SK-N-SH (cell line): ENCODE results near the gene OR6C76.

Experiments used
- CHD2 ChIP-seq: fragments of 150-350 bp; IDR thresholded peaks from 2 replicates; pipeline ENCODE4 v1.6.1; 2018; ENCODE audit warnings: low read length; ENCODE audit not compliant: partially characterized antibody
- EZH2phosphoT487 ChIP-seq: fragments of 200-600 bp; sonication (generic); IDR thresholded peaks from 2 replicates; pipeline ENCODE4 v1.6.1; 2017; ENCODE audit warnings: low read depth, mixed run types, mild to moderate bottlenecking, antibody characterized with exemption, moderate library complexity, borderline replicate concordance
- GABPA ChIP-seq: IDR thresholded peaks from 2 replicates; pipeline ENCODE4 v1.4.0; 2012; ENCODE audit warnings: low read depth, mild to moderate bottlenecking
- POLR2AphosphoS5 ChIP-seq: IDR thresholded peaks from 2 replicates; pipeline ENCODE4 v1.6.1; 2012; ENCODE audit warnings: low read depth, low read length
- RAD21 ChIP-seq: IDR thresholded peaks from 2 replicates; pipeline ENCODE4 v1.6.1; 2012; ENCODE audit warnings: mild to moderate bottlenecking, low read length
- TAF1 ChIP-seq: IDR thresholded peaks from 2 replicates; pipeline ENCODE4 v1.6.1; 2012; ENCODE audit warnings: low read depth, mild to moderate bottlenecking, low read length, moderate library complexity, borderline replicate concordance
- TCF12 ChIP-seq: IDR thresholded peaks from 2 replicates; pipeline ENCODE4 v1.4.0; 2012
- TEAD4 ChIP-seq: IDR thresholded peaks from 2 replicates; pipeline ENCODE4 v1.4.0; 2012; ENCODE audit warnings: mild to moderate bottlenecking, borderline replicate concordance; ENCODE audit not compliant: insufficient read depth
- YY1 ChIP-seq: IDR thresholded peaks from 2 replicates; pipeline ENCODE4 v1.4.0; 2012; ENCODE audit warnings: low read depth, mild to moderate bottlenecking
- TF ChIP-seq, protein P1 (sequence below): fragments of 200-600 bp; sonication (generic); IDR thresholded peaks from 2 replicates; pipeline ENCODE4 v1.6.1; 2017; ENCODE audit warnings: antibody characterized with exemption, mild to moderate bottlenecking, moderate library complexity

DNA sequence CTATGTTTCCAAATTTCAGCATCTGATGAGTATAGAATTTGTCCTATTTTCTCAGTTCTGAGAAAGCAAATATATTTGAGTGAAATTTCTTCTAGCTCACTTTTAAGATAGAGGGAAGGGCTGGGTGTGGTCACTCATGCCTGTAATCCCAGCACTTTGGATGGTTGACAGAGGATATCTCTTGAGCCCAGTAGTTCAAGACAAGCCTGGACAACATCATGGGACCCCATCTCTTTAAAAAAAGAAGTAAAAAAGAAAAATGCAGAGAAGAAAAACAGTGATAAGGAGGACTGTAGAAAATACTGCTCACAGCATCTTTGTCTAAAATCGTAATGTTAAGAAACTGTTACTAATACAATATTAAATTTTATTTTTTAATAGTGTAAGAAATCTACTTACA is 46.2 kb downstream of the OR6C76 start:
- no peak for TF ChIP-seq EZH2phosphoT487
- TF ChIP-seq, protein P1, sequence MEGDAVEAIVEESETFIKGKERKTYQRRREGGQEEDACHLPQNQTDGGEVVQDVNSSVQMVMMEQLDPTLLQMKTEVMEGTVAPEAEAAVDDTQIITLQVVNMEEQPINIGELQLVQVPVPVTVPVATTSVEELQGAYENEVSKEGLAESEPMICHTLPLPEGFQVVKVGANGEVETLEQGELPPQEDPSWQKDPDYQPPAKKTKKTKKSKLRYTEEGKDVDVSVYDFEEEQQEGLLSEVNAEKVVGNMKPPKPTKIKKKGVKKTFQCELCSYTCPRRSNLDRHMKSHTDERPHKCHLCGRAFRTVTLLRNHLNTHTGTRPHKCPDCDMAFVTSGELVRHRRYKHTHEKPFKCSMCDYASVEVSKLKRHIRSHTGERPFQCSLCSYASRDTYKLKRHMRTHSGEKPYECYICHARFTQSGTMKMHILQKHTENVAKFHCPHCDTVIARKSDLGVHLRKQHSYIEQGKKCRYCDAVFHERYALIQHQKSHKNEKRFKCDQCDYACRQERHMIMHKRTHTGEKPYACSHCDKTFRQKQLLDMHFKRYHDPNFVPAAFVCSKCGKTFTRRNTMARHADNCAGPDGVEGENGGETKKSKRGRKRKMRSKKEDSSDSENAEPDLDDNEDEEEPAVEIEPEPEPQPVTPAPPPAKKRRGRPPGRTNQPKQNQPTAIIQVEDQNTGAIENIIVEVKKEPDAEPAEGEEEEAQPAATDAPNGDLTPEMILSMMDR: no peak
- TF ChIP-seq YY1: no peak
- no peak for TF ChIP-seq TAF1
- TF ChIP-seq POLR2AphosphoS5: no peak
- no peak for TF ChIP-seq RAD21
- no peak for TF ChIP-seq CHD2
- TF ChIP-seq TEAD4: no peak
- no peak for TF ChIP-seq TCF12
- no peak for TF ChIP-seq GABPA
